ENCODE measurements around the gene MAPK1. TPM values are rescaled to one million over a fixed set of nuclear protein-coding genes. Genes with fewer than 3 reads are reported as not detected.

MAPK1 gene
- total RNA-seq, 1 experiment from 2014 or later, result 90.3 TPM

- peaks cover 26 to 78% (median 68%) of the 10 kb centered on the region in 3 experiments; a peak in 6 of 7 replicates for H3K36me3 Mint-ChIP-seq (ENCODE audit: insufficient read depth in 1 of 3, low read depth in 3 of 3)
These were observed 104.5 kb downstream of the MAPK1 start for GRCh38 chr22:21762712-21763581.

More at GRCh38 chr22:21762712-21763581, 104.5 kb downstream of the MAPK1 start:
- Histone ChIP-seq H2BK20ac (ENCODE audit: low read depth, low read length, poor library complexity, severe bottlenecking) (no peak overlapping the region), H3K79me2 (ENCODE audit: insufficient read depth, low read length) (no peaks in the 10 kb centered on the region), H2AK5ac (ENCODE audit: insufficient read length, low read length) (no peak overlapping the region), H3K4me2 (ENCODE audit: insufficient read depth, insufficient read length, low read length) (no peak overlapping the region), H3K18ac (ENCODE audit: insufficient read length, low read depth, low read length) (no peak overlapping the region), H3K14ac (ENCODE audit: insufficient read depth, low read length) (no peak overlapping the region), H4K8ac (replicated peaks; ENCODE audit: insufficient read length, low read depth, low read length) (no peak overlapping the region), H3K27me3 (ENCODE audit: insufficient read depth, low read length) (no peaks in the 10 kb centered on the region), H3K79me1 (ENCODE audit: insufficient read depth, low read depth, low read length, poor library complexity, severe bottlenecking) (no peaks in the 10 kb centered on the region), H3K4me1 (ENCODE audit: insufficient read depth, low read length) (0 out of 2 replicates have a peak, but pooled peaks cover 2% of the 10 kb centered on the region), H2BK15ac (ENCODE audit: low read depth, low read length) (no peak overlapping the region), H3K9me3 (ENCODE audit: control insufficient read depth, low read depth, low read length) (no peaks in the 10 kb centered on the region), H3K4ac (ENCODE audit: low read depth, low read length) (no peak overlapping the region), H2BK12ac (ENCODE audit: insufficient read length, low read depth, low read length) (no peak overlapping the region), H4K5ac (ENCODE audit: insufficient read length, low read depth, low read length) (no peak overlapping the region), H2BK120ac (ENCODE audit: low read depth, low read length, poor library complexity, severe bottlenecking) (no peak overlapping the region), H3K9ac (ENCODE audit: extremely low read depth, insufficient read length, low read length) (no peak overlapping the region), H2BK5ac (ENCODE audit: insufficient read length, low read length) (no peak overlapping the region), H4K91ac (ENCODE audit: insufficient read length, low read depth, low read length) (no peak overlapping the region), H3K56ac (ENCODE audit: insufficient read length, low read depth, low read length) (no peak overlapping the region), H3K23ac (ENCODE audit: insufficient read length, low read depth, low read length) (no peak overlapping the region), H3K27ac (ENCODE audit: insufficient read length, low read depth, low read length) (no peak overlapping the region), H4K20me1 (ENCODE audit: control insufficient read depth, insufficient read depth, insufficient read length) (no peaks in the 10 kb centered on the region), H3T11ph (ENCODE audit: low read length) (no peak overlapping the region), H2AFZ (ENCODE audit: low read length) (no peak overlapping the region), H3K23me2 (ENCODE audit: insufficient read length, low read depth, low read length, poor library complexity, severe bottlenecking) (no peaks in the 10 kb centered on the region)
- no peak for DNase-seq
- Mint-ChIP-seq H3K27me3 (ENCODE audit: low read depth) (no peaks in the 10 kb centered on the region), H3K4me3 (no peak overlapping the region), H3K9me3 (no peaks in the 10 kb centered on the region), H3K4me1 (peaks cover 0 to 2% of the 10 kb centered on the region in 2 experiments; a peak in 1 of 4 replicates), H3K27ac (no peak overlapping the region)
- WGBS (ENCODE audit: extremely low coverage, insufficient read length, low lambda C conversion rate), result no CpG with 5 or more reads among the region's 13 CpGs
- no peak for TF ChIP-seq CTCF (conservative IDR thresholded peaks at IDR 0.05)

All from H9 (cell line).